MM.1S (cell line): ENCODE data around the gene FEM1A.

ENCODE experiments used
- EZH2 ChIP-seq: fragments of 300-600 bp; sonication (generic); optimal IDR thresholded peaks from 2 replicates; pipeline ENCODE3; 2017; ENCODE audit warnings: low read depth, mild to moderate bottlenecking, antibody characterized with exemption, low read length, mixed read lengths
- EZH2phosphoT487 ChIP-seq: fragments of 300-600 bp; sonication (generic); IDR thresholded peaks from 2 replicates; pipeline ENCODE4 v1.6.1; 2018; ENCODE audit warnings: antibody characterized with exemption, low read length
- TF ChIP-seq, protein P1 (sequence below): fragments of 300-600 bp; sonication (generic); IDR thresholded peaks from 2 replicates; pipeline ENCODE4 v1.5.1; 2016; ENCODE audit warnings: antibody characterized with exemption, low read length, mixed read lengths

DNA sequence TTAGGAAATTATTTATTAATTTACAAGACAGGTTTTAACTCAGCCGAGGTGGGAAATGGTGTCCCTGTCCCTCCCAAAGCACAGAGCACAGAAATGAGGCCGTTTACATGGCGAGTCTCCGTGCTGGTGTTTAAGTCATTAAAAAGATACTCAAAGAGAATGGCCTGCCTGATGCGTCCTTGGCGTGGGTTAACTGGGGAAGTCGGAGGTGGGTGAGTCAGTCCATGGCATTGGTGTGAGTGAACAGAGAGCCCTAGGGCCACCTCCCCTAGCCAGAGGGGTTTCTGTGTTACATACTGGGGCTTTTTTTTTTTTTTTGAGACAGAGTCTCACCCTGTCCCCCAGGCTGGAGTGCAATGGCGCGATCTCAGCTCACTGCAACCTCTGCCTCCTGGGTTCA lies 3.9 kb downstream of the FEM1A start:
- TF ChIP-seq, protein P1, sequence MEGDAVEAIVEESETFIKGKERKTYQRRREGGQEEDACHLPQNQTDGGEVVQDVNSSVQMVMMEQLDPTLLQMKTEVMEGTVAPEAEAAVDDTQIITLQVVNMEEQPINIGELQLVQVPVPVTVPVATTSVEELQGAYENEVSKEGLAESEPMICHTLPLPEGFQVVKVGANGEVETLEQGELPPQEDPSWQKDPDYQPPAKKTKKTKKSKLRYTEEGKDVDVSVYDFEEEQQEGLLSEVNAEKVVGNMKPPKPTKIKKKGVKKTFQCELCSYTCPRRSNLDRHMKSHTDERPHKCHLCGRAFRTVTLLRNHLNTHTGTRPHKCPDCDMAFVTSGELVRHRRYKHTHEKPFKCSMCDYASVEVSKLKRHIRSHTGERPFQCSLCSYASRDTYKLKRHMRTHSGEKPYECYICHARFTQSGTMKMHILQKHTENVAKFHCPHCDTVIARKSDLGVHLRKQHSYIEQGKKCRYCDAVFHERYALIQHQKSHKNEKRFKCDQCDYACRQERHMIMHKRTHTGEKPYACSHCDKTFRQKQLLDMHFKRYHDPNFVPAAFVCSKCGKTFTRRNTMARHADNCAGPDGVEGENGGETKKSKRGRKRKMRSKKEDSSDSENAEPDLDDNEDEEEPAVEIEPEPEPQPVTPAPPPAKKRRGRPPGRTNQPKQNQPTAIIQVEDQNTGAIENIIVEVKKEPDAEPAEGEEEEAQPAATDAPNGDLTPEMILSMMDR = no peak
- TF ChIP-seq EZH2phosphoT487 (no peak), EZH2 (no peak)
